K562 (cell line): Measurements from ENCODE around the gene HS2ST1. TPM values are rescaled to one million over a fixed set of nuclear protein-coding genes. Genes with fewer than 3 reads are reported as not detected.

Source experiments
- ATAC-seq: fragments of 200-7000 bp; cut with Tn5 transposase; 3 replicates; pipeline ENCODE4 v1.9.1; 2020; ENCODE audit warnings: moderate library complexity
- BruUV-seq: library from RNA; stranded (reverse); fragments of 400-500 nt; replicated peaks from 2 replicates; lab custom pipeline; 2021; lab: Mats Ljungman, UMichigan
- CTCF ChIA-PET: fragments of 300-600 bp; formaldehyde crosslinking; extraction: SDS; loops from one replicate; lab custom pipeline; 2021; ENCODE audit warnings: low intra/inter-chr PET ratio; lab: Yijun Ruan, JAX
- POLR2A ChIA-PET: fragments of 300-600, 350-650 bp; sonication (Branson Sonifier 250); formaldehyde crosslinking; extraction: SDS; loops from one replicate; lab custom pipeline; 2021; ENCODE audit warnings: antibody characterized with exemption, inconsistent platforms; lab: Yijun Ruan, JAX
- DNase-seq, 4 experiments: peaks; one replicate each; pipeline versions ENCODE4 v3.0.0 to v3.0.0-alpha.2; 2011 to 2018; ENCODE audit warnings: low spot score in 3 of 4, mixed read lengths in 3 of 4; ENCODE audit errors: extremely low read depth in 1 of 4
- FAIRE-seq: peaks from 2 replicates; lab custom pipeline; 2011; peaks lifted over from hg19 to GRCh38; lab: Jason Lieb, UNC
- H2AFZ ChIP-seq: 2 replicates; pipeline ENCODE4 v1.6.0; 2011; ENCODE audit warnings: low read depth, low read length, control low read depth, inconsistent platforms
- H3K27ac ChIP-seq: fragments of 200-600 bp; 3 replicates; pipeline ENCODE4 v1.8.0; 2011; ENCODE audit warnings: low read depth, mild to moderate bottlenecking, control low read depth, inconsistent platforms, low read length, moderate library complexity, mixed read lengths; ENCODE audit errors: extremely low read depth
- H3K27me3 ChIP-seq, 2 experiments: fragments of 300-600 bp in 1 of 2; 2 replicates in 1 of 2; 3 replicates in 1 of 2; pipeline versions ENCODE4 v1.6.0 to v1.8.0; 2011; ENCODE audit warnings: inconsistent platforms in 2 of 2, low read length in 2 of 2, mild to moderate bottlenecking in 1 of 2, mixed read lengths in 1 of 2, moderate library complexity in 1 of 2; ENCODE audit not compliant: control insufficient read depth in 2 of 2, insufficient read depth in 2 of 2
- H3K36me3 ChIP-seq: fragments of 300-600 bp; 3 replicates; pipeline ENCODE4 v1.8.0; 2011; ENCODE audit warnings: mild to moderate bottlenecking, low read length, inconsistent platforms; ENCODE audit not compliant: control insufficient read depth, insufficient read depth
- H3K4me1 ChIP-seq, 2 experiments: fragments of 200-600 bp in 1 of 2; replicated peaks in 1 of 2; 2 replicates in 1 of 2; 3 replicates in 1 of 2; pipeline versions ENCODE4 v1.5.1 to v1.8.0; 2011; ENCODE audit warnings: inconsistent platforms in 2 of 2, low read length in 2 of 2, mild to moderate bottlenecking in 1 of 2, mixed read lengths in 1 of 2, moderate library complexity in 1 of 2; ENCODE audit not compliant: control insufficient read depth in 2 of 2, insufficient read depth in 2 of 2
- H3K4me2 ChIP-seq: 2 replicates; pipeline ENCODE4 v1.6.1; 2011; ENCODE audit warnings: low read length, control low read depth, inconsistent platforms, mixed read lengths; ENCODE audit not compliant: insufficient read depth
- H3K4me3 ChIP-seq: fragments of 200-600 bp; sonication (generic), shearing (Covaris generic); 2 replicates; pipeline ENCODE4 v1.5.1; 2016; ENCODE audit warnings: control low read depth, inconsistent platforms
- H3K79me2 ChIP-seq: fragments of 200-600 bp; 3 replicates; pipeline ENCODE4 v1.8.0; 2011; ENCODE audit warnings: low read length, inconsistent platforms; ENCODE audit not compliant: control insufficient read depth, insufficient read depth
- H3K9ac ChIP-seq, 2 experiments: 2 replicates each; pipeline versions ENCODE4 v1.6.0 to v1.6.1; 2011; ENCODE audit warnings: low read depth in 2 of 2, low read length in 2 of 2, control low read depth in 1 of 2, inconsistent platforms in 1 of 2, mild to moderate bottlenecking in 1 of 2, mixed read lengths in 1 of 2; ENCODE audit not compliant: insufficient read depth in 1 of 2
- H3K9me1 ChIP-seq: one replicate; pipeline ENCODE4 v1.6.0; 2011; ENCODE audit warnings: inconsistent platforms, mild to moderate bottlenecking, low read length, moderate library complexity; ENCODE audit not compliant: control insufficient read depth, insufficient read depth
- H3K9me3 ChIP-seq: replicated peaks from 2 replicates; pipeline ENCODE4 v1.5.1; 2011; ENCODE audit warnings: low read depth, low read length, inconsistent platforms; ENCODE audit not compliant: control insufficient read depth, insufficient read depth
- H4K20me1 ChIP-seq: replicated peaks from 2 replicates; pipeline ENCODE4 v1.6.1; 2011; ENCODE audit warnings: low read length, inconsistent platforms, mixed read lengths; ENCODE audit not compliant: control insufficient read depth, insufficient read depth
- CAMTA2 ChIP-seq: fragments of 250-450 bp; sonication (Bioruptor Pico); conservative IDR thresholded peaks from 2 replicates; pipeline ENCODE4 v1.5.1; 2022
- CEBPB ChIP-seq: fragments of 450-650 bp; IDR thresholded peaks from 2 replicates; pipeline ENCODE4 v1.6.1; 2016; ENCODE audit warnings: missing genetic modification characterization, missing compliant biosample characterization
- DNMT1 ChIP-seq: fragments of 450-650 bp; IDR thresholded peaks from 2 replicates; pipeline ENCODE4 v1.6.1; 2016; ENCODE audit warnings: antibody characterized with exemption, mild to moderate bottlenecking
- JUND ChIP-seq, 2 experiments: IDR thresholded peaks; 2 replicates in 1 of 2; 3 replicates in 1 of 2; pipeline ENCODE4 v1.6.1; 2011; ENCODE audit warnings: borderline replicate concordance in 2 of 2, low read depth in 2 of 2, low read length in 2 of 2, improper control_type of control experiment in 1 of 2, missing biosample characterization in 1 of 2, missing genetic modification characterization in 1 of 2, missing genetic modification reagents in 1 of 2
- MCM2 ChIP-seq: fragments of 450-650 bp; IDR thresholded peaks from 2 replicates; pipeline ENCODE4 v1.6.1; 2017; ENCODE audit warnings: low read depth, mild to moderate bottlenecking
- NRF1 ChIP-seq, 2 experiments: fragments of 450-650 bp; IDR thresholded peaks in 1 of 2; conservative IDR thresholded peaks in 1 of 2; 2 replicates each; pipeline ENCODE4 v1.6.1; 2014; ENCODE audit warnings: mild to moderate bottlenecking in 2 of 2
- RFX5 ChIP-seq: IDR thresholded peaks from 2 replicates; pipeline ENCODE4 v1.6.1; 2011; ENCODE audit warnings: low read depth, mild to moderate bottlenecking, improper control_type of control experiment, low read length
- SMARCA4 ChIP-seq: fragments of 450-650 bp; IDR thresholded peaks from 2 replicates; pipeline ENCODE4 v1.6.1; 2016
- TAF9B ChIP-seq: fragments of 450-650 bp; IDR thresholded peaks from 2 replicates; pipeline ENCODE4 v1.6.1; 2018; ENCODE audit warnings: mild to moderate bottlenecking; ENCODE audit not compliant: partially characterized antibody
- THAP12 ChIP-seq: fragments of 250-450 bp; sonication (Bioruptor Pico); IDR thresholded peaks from 2 replicates; pipeline ENCODE4 v1.9.0; 2021; ENCODE audit warnings: mild to moderate bottlenecking, inconsistent platforms
- USF2 ChIP-seq: sonication (generic); formaldehyde crosslinking; IDR thresholded peaks from 2 replicates; pipeline ENCODE4 v1.5.0; 2020; ENCODE audit warnings: missing genetic modification reagents
- ZBTB33 ChIP-seq: sonication (generic); formaldehyde crosslinking; IDR thresholded peaks from 2 replicates; pipeline ENCODE4 v1.8.1; 2023; ENCODE audit warnings: mild to moderate bottlenecking, missing genetic modification reagents
- ZNF146 ChIP-seq: IDR thresholded peaks from one replicate; pipeline ENCODE4 v1.6.1; 2018; ENCODE audit warnings: missing compliant biosample characterization; ENCODE audit not compliant: unreplicated experiment
- ZNF324 ChIP-seq: fragments of 250-450 bp; sonication (Bioruptor Pico); IDR thresholded peaks from 2 replicates; pipeline ENCODE4 v1.4.0; 2020; ENCODE audit warnings: mild to moderate bottlenecking
- ZNF785 ChIP-seq: fragments of 250-450 bp; sonication (Bioruptor Pico); IDR thresholded peaks from 2 replicates; pipeline ENCODE4 v1.4.0; 2020; ENCODE audit warnings: mild to moderate bottlenecking
- WGBS: fragments of 100-300 bp; shearing (Covaris generic); methylation state at CpG from one replicate; pipeline ENCODE4 v1.1.6; 2016; ENCODE audit warnings: low coverage, mixed read lengths; ENCODE audit not compliant: insufficient coverage; ENCODE audit errors: missing lambda C conversion rate; 5-methylcytosine and 5-hydroxymethylcytosine counted together
- in situ Hi-C: fragments of 300-500 bp; cut with MboI; formaldehyde crosslinking; loops from 4 replicates; pipeline ENCODE4 v1.15.0; 2018; ENCODE audit warnings: inconsistent platforms, mixed read lengths
- intact Hi-C: fragments of 100-400 bp; cut with micrococcal nuclease; formaldehyde crosslinking; loops from 2 replicates; pipeline ENCODE4 v1.14.2; 2022
- polyA plus RNA-seq, 8 experiments: library from polyadenylated mRNA; depleted of rRNA in 4 of 8; stranded (reverse) in 5 of 8; unstranded in 3 of 8; fragments of >200 nt; fragmentation: Nextera tagmentation in 2 of 8; fragmentation: Illumina TruSeq in 1 of 8; extraction: Ambion mirVana in 2 of 8; extraction: Trizol in 1 of 8; gene quantifications; 2 replicates each; pipeline versions ENCODE4 v1.2.1 to v1.2.3, GENCODE V29; 2011 to 2014; ENCODE audit warnings: inconsistent platforms in 1 of 8, missing spikeins in 1 of 8
- total RNA-seq, 7 experiments: library from RNA; depleted of rRNA in 6 of 7; stranded (reverse); fragments of >200 nt in 6 of 7; fragmentation: Illumina TruSeq in 2 of 7; extraction: Trizol in 2 of 7; gene quantifications; 2 replicates each; pipeline versions ENCODE4 v1.2.1 to v1.2.3, GENCODE V29; 2011 to 2021; ENCODE audit warnings: low replicate concordance in 1 of 7

HS2ST1 gene
- total and polyA plus RNA-seq, 9 of the 15 experiments (the other 6 are each of a cell fraction or from before 2014, with no cell fraction given): 7.7 to 43.3 (median 25.8) TPM

DNA sequence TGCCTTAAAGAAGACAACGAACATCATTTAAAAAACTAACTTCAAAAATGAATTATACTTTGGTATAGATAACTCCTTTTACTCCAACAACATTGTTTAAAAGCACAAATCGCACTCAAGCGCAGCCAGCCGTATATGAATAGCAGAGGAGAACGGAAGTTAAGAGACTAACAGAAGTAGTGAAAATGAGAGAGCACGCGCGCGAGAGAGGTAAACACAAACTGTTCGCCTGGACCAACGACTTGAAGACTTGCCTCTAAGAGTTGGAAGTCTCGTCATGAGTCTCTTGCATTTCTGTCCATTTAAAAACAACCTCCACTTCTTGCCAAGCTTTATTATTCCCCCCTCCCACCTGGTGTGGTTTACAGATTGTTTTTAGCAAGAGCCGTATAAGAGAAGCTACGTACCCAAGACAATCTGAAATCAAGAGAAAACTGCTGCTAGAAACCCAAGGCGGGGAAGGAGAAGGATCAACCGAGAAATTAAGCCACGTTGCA is 988 bp upstream of the HS2ST1 start (continued):
- no peak for TF ChIP-seq THAP12 (CRISPR knock-in tag)
- peak; percentile 19; a peak in 1 of 4 replicates for TF ChIP-seq NRF1 (conservative IDR thresholded peaks at IDR 0.05 in 1 of 2, IDR thresholded peaks at IDR 0.05 in 1 of 2)

DNA sequence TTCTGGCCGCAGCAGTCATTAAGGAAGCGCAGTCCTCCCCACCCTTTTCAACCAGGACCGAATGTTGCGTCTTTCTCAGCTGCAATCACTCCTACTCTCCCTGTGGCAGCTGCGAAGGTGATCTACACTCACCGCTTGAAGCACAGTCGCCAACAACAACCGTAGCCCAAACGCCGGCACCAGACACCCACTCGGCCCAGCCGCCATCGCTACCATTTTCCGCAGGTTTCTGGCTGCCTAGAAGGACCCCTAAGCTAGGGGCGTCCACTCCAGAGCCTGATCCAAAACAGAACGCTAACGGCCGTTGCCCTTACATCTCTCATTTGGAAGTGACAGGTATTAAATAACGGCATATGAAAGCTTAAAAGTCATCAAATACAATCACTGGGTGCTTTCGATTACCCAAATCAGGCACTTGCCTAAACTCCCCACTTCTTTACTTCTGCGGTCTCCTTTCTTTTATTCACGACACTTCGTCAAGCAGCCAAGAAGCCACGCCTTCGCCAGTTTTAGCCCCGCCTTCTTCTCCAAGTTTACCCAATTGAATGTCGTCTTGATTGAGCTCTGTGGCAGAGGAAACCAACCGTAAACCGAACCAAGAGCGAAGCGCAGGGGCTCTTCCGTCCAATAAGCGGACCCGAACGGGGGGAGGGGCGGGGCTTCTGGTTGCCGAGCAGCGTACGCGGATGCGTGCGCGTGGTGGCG is 387 bp upstream of the HS2ST1 start, which contains the start of gene SELENOF:
TSS of gene SELENOF (minus strand) at position 231 of the 705 bp plus-strand sequence. CDS start at position 216, 15 bp downstream.
- peak; percentile 93 to 99 (median 97) for DNase-seq
- no peaks in the 10 kb centered on the region for H3K27me3 ChIP-seq
- H3K27ac ChIP-seq: peak within 1 kb of the TSS; percentile 99
- H3K9ac ChIP-seq: peak within 1 kb of the TSS; percentile 99 to 100
- H4K20me1 ChIP-seq: peaks cover 8% of the 10 kb centered on the region; the same call in 1 of the 2 replicates
- ChIA-PET CTCF (no interaction called here), POLR2A (interaction anchor here (0.6 to 5.4 kb wide), 25 partner anchors 10 to 209 kb away, joined by 3 to 39 read pairs (median 4); partner anchors contain the start of gene SH3GLB1)
- H3K4me2 ChIP-seq: peak within 1 kb of the TSS; percentile 96
- H3K4me1 ChIP-seq: peaks cover 6 to 10% of the 10 kb centered on the region in 2 experiments; a peak in 4 of 5 replicates
- no TSS peak for BruUV-seq
- FAIRE-seq: peak; percentile 97
- ATAC-seq: peak; percentile 87
- H3K36me3 ChIP-seq: peaks cover 29% of the 10 kb centered on the region; the same call in 2 of the 3 replicates
- H3K9me1 ChIP-seq: no peaks in the 10 kb centered on the region
- H3K79me2 ChIP-seq: peaks cover 96% of the 10 kb centered on the region
- WGBS: under 1% methylated on average over 38 of the region's 44 CpGs
- in situ Hi-C loops (no loop called here), intact Hi-C loops (loop anchor here (1.0 to 5.0 kb wide), 3 partner anchors 51 to 79 kb away; no protein-coding TSS in a partner anchor)
- no peaks in the 10 kb centered on the region for H3K9me3 ChIP-seq
- H2AFZ ChIP-seq: peak within 1 kb of the TSS; percentile 99
- H3K4me3 ChIP-seq: peak within 1 kb of the TSS; percentile 92
- TF ChIP-seq ZNF785 (no peak), DNMT1 (no peak), CEBPB (tag) (no peak), ZBTB33 (CRISPR knock-in tag) (no peak), SMARCA4 (0 out of 2 replicates have a peak, but pooled peaks have one; percentile 20), ZNF324 (CRISPR knock-in tag) (no peak), TAF9B (peak; percentile 96), CAMTA2 (CRISPR knock-in tag) (no peak), JUND (IDR thresholded peaks at IDR 0.05; ENCODE audit: borderline replicate concordance, low read depth, low read length) (no peak; the same call in 1 of the 2 replicates), JUND (tag; IDR thresholded peaks at IDR 0.05; ENCODE audit: borderline replicate concordance, low read depth, low read length) (peak; percentile 20; the same call in 2 of the 3 replicates), RFX5 (no peak), MCM2 (no peak), ZNF146 (no peak), USF2 (CRISPR knock-in tag) (no peak)
